Activated T-helper 1 cell treated with anti-CD3 and anti-CD28 coated beads, Interleukin-12 subunit alpha, Interleukin-12 subunit beta, Interleukin-2, Interleukin-4 antibody, amounts not matched to agents 30 ng/mL and 10 ng/mL and 1 ng/mL, durations not matched to agents 14 hours and 24 hours and 36 hours (primary cell): ENCODE data around the gene DAB1. TPM values are rescaled to one million over a fixed set of nuclear protein-coding genes. Genes with fewer than 3 reads are reported as not detected.

ENCODE experiments used
- DNase-seq: peaks from one replicate; pipeline ENCODE4 v3.0.0; 2021; ENCODE audit warnings: low spot score
- H3K27ac Mint-ChIP-seq: one replicate; pipeline ENCODE4 v1.8.0; 2021; ENCODE audit warnings: mild to moderate bottlenecking, mixed read lengths
- H3K27me3 Mint-ChIP-seq: one replicate; pipeline ENCODE4 v1.8.0; 2022; ENCODE audit warnings: mild to moderate bottlenecking, moderate library complexity, mixed read lengths; ENCODE audit not compliant: insufficient read depth
- H3K36me3 Mint-ChIP-seq: one replicate; pipeline ENCODE4 v1.8.0; 2021; ENCODE audit warnings: low read depth, mixed read lengths
- H3K4me1 Mint-ChIP-seq: one replicate; pipeline ENCODE4 v1.8.0; 2021; ENCODE audit warnings: low read depth, mixed read lengths
- H3K4me3 Mint-ChIP-seq: one replicate; pipeline ENCODE4 v1.8.0; 2021; ENCODE audit warnings: mild to moderate bottlenecking, moderate library complexity, mixed read lengths
- H3K9me3 Mint-ChIP-seq: one replicate; pipeline ENCODE4 v1.8.0; 2021; ENCODE audit warnings: mixed read lengths
- intact Hi-C: fragments of 100-400 bp; cut with micrococcal nuclease; formaldehyde crosslinking; loops from one replicate; pipeline ENCODE4 v1.15.1; 2024
- total RNA-seq: library from RNA; stranded (reverse); gene quantifications from 2 replicates; pipeline ENCODE4 v1.2.3, GENCODE V29; 2022

Gene DAB1
- total RNA-seq, 1 donor from 2014 or later, result not detected

DNA sequence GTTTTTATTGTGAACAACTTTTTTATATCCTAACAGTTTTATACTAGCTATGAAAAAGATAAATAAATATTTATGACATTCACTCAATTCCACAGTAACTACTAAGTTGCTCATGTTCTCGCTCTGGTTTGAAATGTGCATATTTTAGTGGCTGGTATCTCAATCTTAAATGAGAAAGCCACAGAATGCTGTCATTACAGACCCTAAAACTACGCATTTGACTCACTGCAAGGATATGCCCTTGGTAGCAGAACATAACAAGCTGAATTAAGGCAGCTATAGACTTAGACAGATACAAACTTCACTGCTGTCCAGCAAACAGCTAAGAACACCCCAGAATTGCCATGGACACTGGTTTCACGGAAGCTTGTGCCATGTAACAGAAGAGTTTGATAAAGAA is 19.0 kb downstream of the DAB1 start:
- Mint-ChIP-seq H3K27ac (no peak overlapping the region), H3K9me3 (no peaks in the 10 kb centered on the region), H3K36me3 (no peaks in the 10 kb centered on the region), H3K4me1 (no peaks in the 10 kb centered on the region), H3K27me3 (peaks cover 2% of the 10 kb centered on the region), H3K4me3 (no peak overlapping the region)
- intact Hi-C loops, result no loop called here
- no peak for DNase-seq

- Mint-ChIP-seq H3K27me3 (no peaks in the 10 kb centered on the region), H3K27ac (no peak overlapping the region), H3K9me3 (no peaks in the 10 kb centered on the region), H3K36me3 (no peaks in the 10 kb centered on the region), H3K4me1 (no peaks in the 10 kb centered on the region), H3K4me3 (no peak overlapping the region)
- intact Hi-C loops, result no loop called here
- DNase-seq, result no peak
Measured at GRCh38 chr1:57403201-57403600, 20.7 kb downstream of the DAB1 start.

DNA sequence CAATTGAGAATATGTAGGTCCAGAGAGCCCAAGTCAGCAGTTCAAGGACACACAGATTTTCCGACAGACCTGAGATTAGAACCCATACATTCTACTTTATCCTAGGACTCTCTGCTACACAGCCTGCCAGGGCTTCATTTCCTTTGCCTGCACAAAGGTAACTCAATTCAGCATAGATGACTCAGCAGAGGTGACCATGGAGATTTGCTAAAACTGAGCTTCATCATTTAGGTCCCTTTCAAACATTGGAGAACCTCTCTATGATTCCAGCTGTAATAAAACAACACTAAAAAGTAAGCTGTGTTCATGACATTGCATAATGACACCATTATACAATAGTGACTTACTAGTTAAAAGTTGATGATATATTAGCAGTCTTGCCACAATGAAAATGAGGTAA is 22.2 kb downstream of the DAB1 start:
- Mint-ChIP-seq H3K27me3 (no peaks in the 10 kb centered on the region), H3K4me1 (no peaks in the 10 kb centered on the region), H3K36me3 (no peaks in the 10 kb centered on the region), H3K27ac (no peak overlapping the region), H3K9me3 (no peaks in the 10 kb centered on the region), H3K4me3 (no peak overlapping the region)
- DNase-seq, result no peak
- intact Hi-C loops, result no loop called here

DNA sequence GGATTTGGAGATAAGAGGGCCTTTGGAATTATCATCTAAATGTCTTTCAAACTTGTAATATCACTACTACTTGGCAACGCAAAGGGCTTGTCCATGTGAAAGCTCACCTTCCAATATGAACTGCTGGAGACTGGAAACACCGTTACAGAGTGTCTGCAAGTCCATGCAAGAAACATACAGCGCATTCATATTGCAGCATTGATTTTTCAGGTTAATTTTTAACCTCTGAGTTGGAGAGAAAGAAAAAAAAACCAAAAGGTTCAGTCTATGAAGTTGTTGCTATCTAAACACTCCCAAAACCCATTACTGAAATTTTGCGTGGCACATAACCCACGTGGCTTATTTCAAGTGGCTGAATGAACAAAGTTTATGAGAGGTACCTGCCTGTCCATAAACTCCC is 23.8 kb downstream of the DAB1 start:
- Mint-ChIP-seq H3K4me3 (no peak overlapping the region), H3K4me1 (no peaks in the 10 kb centered on the region), H3K9me3 (no peaks in the 10 kb centered on the region), H3K36me3 (no peaks in the 10 kb centered on the region), H3K27ac (no peak overlapping the region), H3K27me3 (no peaks in the 10 kb centered on the region)
- intact Hi-C loops, result no loop called here
- DNase-seq, result no peak

GRCh38 chr1:57393058-57393584 is 30.7 kb downstream of the DAB1 start:
- no peaks in the 10 kb centered on the region for H3K9me3 Mint-ChIP-seq
- no peak overlapping the region for H3K27ac Mint-ChIP-seq
- DNase-seq, result no peak
- H3K27me3 Mint-ChIP-seq, result no peaks in the 10 kb centered on the region
- no peaks in the 10 kb centered on the region for H3K4me1 Mint-ChIP-seq
- H3K4me3 Mint-ChIP-seq, result no peak overlapping the region
- intact Hi-C loops, result no loop called here
- H3K36me3 Mint-ChIP-seq, result no peaks in the 10 kb centered on the region

GRCh38 chr1:57385336-57385735 is 38.5 kb downstream of the DAB1 start:
- H3K4me3 Mint-ChIP-seq, result no peak overlapping the region
- DNase-seq, result no peak
- intact Hi-C loops, result no loop called here
- no peaks in the 10 kb centered on the region for H3K4me1 Mint-ChIP-seq
- H3K9me3 Mint-ChIP-seq, result no peaks in the 10 kb centered on the region
- H3K36me3 Mint-ChIP-seq, result no peaks in the 10 kb centered on the region
- no peaks in the 10 kb centered on the region for H3K27me3 Mint-ChIP-seq
- H3K27ac Mint-ChIP-seq, result no peak overlapping the region

GRCh38 chr1:57384901-57385300 is 39.0 kb downstream of the DAB1 start:
- intact Hi-C loops, result no loop called here
- H3K4me3 Mint-ChIP-seq, result no peak overlapping the region
- DNase-seq, result no peak
- no peaks in the 10 kb centered on the region for H3K27me3 Mint-ChIP-seq
- no peak overlapping the region for H3K27ac Mint-ChIP-seq
- H3K4me1 Mint-ChIP-seq, result no peaks in the 10 kb centered on the region
- H3K36me3 Mint-ChIP-seq, result no peaks in the 10 kb centered on the region
- no peaks in the 10 kb centered on the region for H3K9me3 Mint-ChIP-seq

GRCh38 chr1:57384284-57384683 is 39.6 kb downstream of the DAB1 start:
- Mint-ChIP-seq H3K27me3 (no peaks in the 10 kb centered on the region), H3K36me3 (no peaks in the 10 kb centered on the region), H3K9me3 (no peaks in the 10 kb centered on the region), H3K4me1 (no peaks in the 10 kb centered on the region), H3K4me3 (no peak overlapping the region), H3K27ac (no peak overlapping the region)
- intact Hi-C loops, result no loop called here
- no peak for DNase-seq

GRCh38 chr1:57381871-57382270 is 42.0 kb downstream of the DAB1 start:
- no peak for DNase-seq
- Mint-ChIP-seq H3K4me3 (no peak overlapping the region), H3K27ac (no peak overlapping the region), H3K27me3 (no peaks in the 10 kb centered on the region), H3K9me3 (no peaks in the 10 kb centered on the region), H3K4me1 (no peaks in the 10 kb centered on the region), H3K36me3 (no peaks in the 10 kb centered on the region)
- intact Hi-C loops, result no loop called here

DNA sequence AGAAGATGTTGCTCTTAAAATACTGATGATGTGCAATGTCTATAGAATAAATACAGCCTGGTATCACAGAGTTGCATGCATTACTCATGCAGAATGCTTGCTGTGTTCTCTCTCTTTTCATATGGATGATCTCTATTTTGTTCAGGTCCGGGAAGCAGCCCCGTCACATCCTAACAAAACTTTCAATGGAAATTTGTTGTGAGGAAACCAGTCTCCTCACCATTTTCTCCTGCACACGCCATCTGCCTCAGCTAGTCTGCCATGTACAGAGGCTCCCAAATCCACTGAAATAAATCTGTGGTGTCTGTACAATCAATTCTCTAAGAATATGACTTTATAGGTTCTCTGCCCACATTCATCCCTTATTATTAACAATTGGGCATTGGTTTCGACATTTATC is 42.4 kb downstream of the DAB1 start:
- Mint-ChIP-seq H3K27me3 (no peaks in the 10 kb centered on the region), H3K9me3 (no peaks in the 10 kb centered on the region), H3K4me1 (no peaks in the 10 kb centered on the region), H3K4me3 (no peak overlapping the region), H3K36me3 (no peaks in the 10 kb centered on the region), H3K27ac (no peak overlapping the region)
- DNase-seq, result no peak
- intact Hi-C loops, result no loop called here

DNA sequence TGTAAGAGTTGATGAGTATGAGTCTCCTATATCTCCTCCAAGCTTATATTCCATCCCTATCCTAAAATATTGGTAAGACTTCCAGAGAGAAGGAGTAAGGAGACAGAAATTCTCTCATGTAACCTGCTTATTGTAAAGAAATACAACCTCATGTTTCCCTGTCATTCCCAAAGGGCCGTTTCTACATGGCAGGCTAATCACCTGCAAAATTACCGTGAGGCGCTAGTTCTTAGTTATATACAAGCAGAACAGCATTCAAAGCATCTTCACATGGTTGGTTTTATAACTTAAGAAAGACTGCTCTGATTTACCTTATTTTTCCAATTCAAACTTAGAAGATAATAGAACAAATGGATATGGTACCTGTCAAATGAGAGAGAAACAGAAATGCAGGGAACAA is 42.9 kb downstream of the DAB1 start:
- no peaks in the 10 kb centered on the region for H3K9me3 Mint-ChIP-seq

GRCh38 chr1:57378534-57378933 is 45.3 kb downstream of the DAB1 start:
- no peak overlapping the region for H3K4me3 Mint-ChIP-seq
- H3K27ac Mint-ChIP-seq, result no peak overlapping the region
- H3K36me3 Mint-ChIP-seq, result no peaks in the 10 kb centered on the region
- no peaks in the 10 kb centered on the region for H3K27me3 Mint-ChIP-seq
- H3K9me3 Mint-ChIP-seq, result no peaks in the 10 kb centered on the region
- no peak for DNase-seq
- intact Hi-C loops, result no loop called here
- H3K4me1 Mint-ChIP-seq, result no peaks in the 10 kb centered on the region

More for the DNA sequence above, 42.9 kb downstream of the DAB1 start:
- no peak for DNase-seq
- no peak overlapping the region for H3K27ac Mint-ChIP-seq
- no peaks in the 10 kb centered on the region for H3K27me3 Mint-ChIP-seq
- H3K4me1 Mint-ChIP-seq, result no peaks in the 10 kb centered on the region
- no peaks in the 10 kb centered on the region for H3K36me3 Mint-ChIP-seq
- H3K4me3 Mint-ChIP-seq, result no peak overlapping the region
- intact Hi-C loops, result no loop called here

GRCh38 chr1:57377339-57378139 is 46.3 kb downstream of the DAB1 start:
- H3K4me1 Mint-ChIP-seq, result no peaks in the 10 kb centered on the region
- H3K27ac Mint-ChIP-seq, result no peak overlapping the region
- no peaks in the 10 kb centered on the region for H3K36me3 Mint-ChIP-seq
- DNase-seq, result no peak
- intact Hi-C loops, result no loop called here
- H3K27me3 Mint-ChIP-seq, result no peaks in the 10 kb centered on the region
- no peaks in the 10 kb centered on the region for H3K9me3 Mint-ChIP-seq
- H3K4me3 Mint-ChIP-seq, result no peak overlapping the region

GRCh38 chr1:57376041-57376440 is 47.8 kb downstream of the DAB1 start:
- DNase-seq, result no peak
- Mint-ChIP-seq H3K4me1 (no peaks in the 10 kb centered on the region), H3K27ac (no peak overlapping the region), H3K27me3 (no peaks in the 10 kb centered on the region), H3K9me3 (no peaks in the 10 kb centered on the region), H3K4me3 (no peak overlapping the region), H3K36me3 (no peaks in the 10 kb centered on the region)
- intact Hi-C loops, result no loop called here
